Chondrocyte (in vitro differentiated cells): Measurements from ENCODE around the gene UTP3. TPM values are rescaled to one million over a fixed set of nuclear protein-coding genes. Genes with fewer than 3 reads are reported as not detected.
"Not testable (repeated sequence)": the region's sequence is repeated elsewhere in the genome, so short reads cannot be mapped to it uniquely, and the experiment has no call there.

Experiments used
- DNase-seq: peaks from one replicate; pipeline ENCODE4 v3.0.0; 2021; ENCODE audit warnings: mixed read lengths, low spot score
- H3K27ac Mint-ChIP-seq: one replicate; pipeline ENCODE4 v1.8.0; 2021; ENCODE audit warnings: mild to moderate bottlenecking, moderate library complexity, mixed read lengths; ENCODE audit not compliant: unreplicated experiment
- H3K27me3 Mint-ChIP-seq: 2 replicates; pipeline ENCODE4 v1.8.0; 2021; ENCODE audit warnings: low read depth, mixed read lengths
- H3K36me3 Mint-ChIP-seq: 2 replicates; pipeline ENCODE4 v1.8.0; 2021; ENCODE audit warnings: low read depth, mixed read lengths
- H3K4me1 Mint-ChIP-seq: 2 replicates; pipeline ENCODE4 v1.8.0; 2021; ENCODE audit warnings: low read depth, mild to moderate bottlenecking, mixed read lengths
- H3K4me3 Mint-ChIP-seq: one replicate; pipeline ENCODE4 v1.8.0; 2021; ENCODE audit warnings: mild to moderate bottlenecking, moderate library complexity, mixed read lengths; ENCODE audit not compliant: unreplicated experiment
- H3K9me3 Mint-ChIP-seq: 2 replicates; pipeline ENCODE4 v1.8.0; 2021; ENCODE audit warnings: low read depth, mixed read lengths
- total RNA-seq: library from RNA; stranded (reverse); gene quantifications from 3 replicates; pipeline ENCODE4 v1.2.1, GENCODE V29; 2021
- TF ChIP-seq, protein P1 (sequence below): fragments of 200-600 bp; sonication (generic); IDR thresholded peaks from 2 replicates; pipeline ENCODE4 v1.5.0; 2021; ENCODE audit warnings: antibody characterized with exemption, mild to moderate bottlenecking, moderate library complexity

The UTP3 gene
- total RNA-seq, 1 donor from 2014 or later: 25.7 TPM

DNA sequence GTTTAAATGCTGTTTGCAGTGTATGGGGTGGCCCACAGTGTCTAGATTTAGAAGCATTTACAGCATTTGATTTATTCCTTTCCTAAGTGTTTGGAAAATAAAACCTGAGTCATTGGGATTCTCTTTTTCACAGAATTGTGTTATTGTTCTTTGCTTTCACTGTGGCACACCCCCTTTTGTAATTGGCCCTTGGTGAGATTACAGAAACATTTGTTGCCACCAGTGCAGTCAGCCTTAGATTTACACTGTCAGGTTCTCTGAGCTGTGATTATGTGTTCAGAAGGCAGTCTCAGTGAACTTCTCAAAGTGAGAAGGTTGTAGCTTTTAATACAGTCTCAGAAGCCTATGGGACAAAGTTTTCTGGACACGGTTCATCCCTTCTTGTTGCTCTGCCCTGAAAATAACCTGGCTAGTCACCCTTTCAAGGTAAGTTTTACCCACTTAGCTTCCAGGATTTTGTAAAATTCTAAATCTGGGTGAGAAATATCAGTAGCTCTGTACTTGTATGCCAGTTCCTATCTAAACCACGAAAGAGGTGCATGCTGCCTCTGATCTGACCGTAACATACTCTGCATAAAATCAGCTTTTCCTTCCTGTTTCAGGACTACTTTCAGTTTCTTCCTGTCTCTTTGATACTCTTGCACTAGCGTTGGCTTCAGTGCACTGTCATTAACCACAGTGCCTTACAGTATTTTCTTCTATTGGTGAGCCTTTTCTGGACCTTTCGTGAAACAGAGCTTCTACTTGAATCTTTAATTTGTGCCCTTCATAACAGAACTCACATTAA lies 46.0 kb downstream of the UTP3 start:
- H3K36me3 Mint-ChIP-seq: no peaks in the 10 kb centered on the region
- TF ChIP-seq, protein P1, sequence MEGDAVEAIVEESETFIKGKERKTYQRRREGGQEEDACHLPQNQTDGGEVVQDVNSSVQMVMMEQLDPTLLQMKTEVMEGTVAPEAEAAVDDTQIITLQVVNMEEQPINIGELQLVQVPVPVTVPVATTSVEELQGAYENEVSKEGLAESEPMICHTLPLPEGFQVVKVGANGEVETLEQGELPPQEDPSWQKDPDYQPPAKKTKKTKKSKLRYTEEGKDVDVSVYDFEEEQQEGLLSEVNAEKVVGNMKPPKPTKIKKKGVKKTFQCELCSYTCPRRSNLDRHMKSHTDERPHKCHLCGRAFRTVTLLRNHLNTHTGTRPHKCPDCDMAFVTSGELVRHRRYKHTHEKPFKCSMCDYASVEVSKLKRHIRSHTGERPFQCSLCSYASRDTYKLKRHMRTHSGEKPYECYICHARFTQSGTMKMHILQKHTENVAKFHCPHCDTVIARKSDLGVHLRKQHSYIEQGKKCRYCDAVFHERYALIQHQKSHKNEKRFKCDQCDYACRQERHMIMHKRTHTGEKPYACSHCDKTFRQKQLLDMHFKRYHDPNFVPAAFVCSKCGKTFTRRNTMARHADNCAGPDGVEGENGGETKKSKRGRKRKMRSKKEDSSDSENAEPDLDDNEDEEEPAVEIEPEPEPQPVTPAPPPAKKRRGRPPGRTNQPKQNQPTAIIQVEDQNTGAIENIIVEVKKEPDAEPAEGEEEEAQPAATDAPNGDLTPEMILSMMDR: no peak
- H3K9me3 Mint-ChIP-seq: no peaks in the 10 kb centered on the region
- peak overlapping the region; percentile 58 for H3K4me3 Mint-ChIP-seq
- H3K27ac Mint-ChIP-seq: peak overlapping the region; percentile 86
- no peaks in the 10 kb centered on the region for H3K27me3 Mint-ChIP-seq
- peaks cover 22% of the 10 kb centered on the region for H3K4me1 Mint-ChIP-seq
- no peak for DNase-seq

DNA sequence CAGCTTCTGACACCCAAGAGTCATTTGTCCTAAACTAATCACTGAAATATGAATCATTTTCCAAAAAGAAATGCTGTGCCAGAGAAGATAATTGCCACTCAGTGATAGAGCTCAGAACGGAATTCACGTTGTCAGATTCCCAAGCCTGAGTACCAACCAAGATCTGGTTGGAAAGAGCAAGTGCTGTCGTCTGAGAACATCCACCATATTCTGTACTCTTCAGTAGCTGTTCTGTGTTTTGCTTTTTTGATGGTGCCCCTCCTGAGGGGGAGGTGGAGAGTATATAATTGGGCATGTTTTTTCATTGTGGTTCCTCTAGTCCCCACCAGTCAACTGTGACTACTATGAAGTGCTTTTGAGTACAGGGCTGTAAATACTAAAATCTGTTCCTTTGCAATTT lies 46.6 kb downstream of the UTP3 start:
- Mint-ChIP-seq H3K27ac (peak overlapping the region; percentile 86), H3K9me3 (no peaks in the 10 kb centered on the region), H3K36me3 (no peaks in the 10 kb centered on the region), H3K27me3 (no peaks in the 10 kb centered on the region), H3K4me3 (peak overlapping the region; percentile 58), H3K4me1 (peaks cover 23% of the 10 kb centered on the region)
- no peak for DNase-seq
- TF ChIP-seq, protein P1: no peak

DNA sequence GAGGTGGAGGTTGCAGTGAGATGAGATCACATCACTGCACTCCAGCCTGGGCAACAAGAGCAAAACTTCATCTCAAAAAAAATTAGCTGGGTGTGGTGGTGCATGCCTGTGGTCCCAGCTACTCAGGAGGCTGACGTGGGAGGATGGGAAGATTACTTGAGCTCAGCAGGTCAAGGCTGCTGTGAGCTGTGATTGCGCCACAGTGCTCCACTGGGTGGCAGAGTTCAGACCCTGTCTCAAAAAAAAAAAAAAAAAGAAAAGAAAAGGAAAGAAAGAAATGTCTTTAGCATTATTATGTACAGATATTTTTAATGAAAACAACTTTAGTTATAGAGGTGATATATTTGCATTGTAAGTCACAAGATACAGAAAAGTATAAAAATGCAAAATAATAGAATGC lies 47.6 kb downstream of the UTP3 start:
- peaks cover 26% of the 10 kb centered on the region for H3K4me1 Mint-ChIP-seq
- peak overlapping the region; percentile 51 for H3K27ac Mint-ChIP-seq
- H3K9me3 Mint-ChIP-seq, H3K27me3 Mint-ChIP-seq, H3K36me3 Mint-ChIP-seq, DNase-seq, H3K4me3 Mint-ChIP-seq: not testable (repeated sequence)
- TF ChIP-seq, protein P1: peak; percentile 55

DNA sequence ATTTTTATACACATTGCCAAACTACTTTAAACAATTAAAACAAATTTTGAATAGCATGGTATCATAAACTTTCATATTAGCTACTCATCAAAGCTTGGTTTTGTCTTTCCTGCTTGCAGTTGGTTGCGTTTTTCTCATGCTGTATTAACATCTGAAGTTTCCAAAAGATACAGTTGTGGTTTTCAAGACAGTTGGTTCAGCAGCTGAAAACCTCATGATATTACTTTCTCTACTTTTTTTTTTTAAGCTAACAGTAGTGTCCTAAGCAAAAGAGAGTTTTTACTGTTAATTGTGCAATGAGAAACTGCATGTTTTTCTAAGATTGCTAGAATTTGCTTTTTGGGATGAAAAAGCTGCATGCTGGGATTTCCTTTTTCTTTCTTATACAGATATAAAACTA lies 48.7 kb downstream of the UTP3 start:
- TF ChIP-seq, protein P1: no peak
- no peaks in the 10 kb centered on the region for H3K36me3 Mint-ChIP-seq
- H3K4me1 Mint-ChIP-seq: peaks cover 37% of the 10 kb centered on the region
- H3K27me3 Mint-ChIP-seq: no peaks in the 10 kb centered on the region
- no peak for DNase-seq
- H3K27ac Mint-ChIP-seq: no peak overlapping the region
- H3K9me3 Mint-ChIP-seq: no peaks in the 10 kb centered on the region
- no peak overlapping the region for H3K4me3 Mint-ChIP-seq

- peaks cover 41% of the 10 kb centered on the region for H3K4me1 Mint-ChIP-seq
- TF ChIP-seq, protein P1: no peak
- no peaks in the 10 kb centered on the region for H3K9me3 Mint-ChIP-seq
- H3K27me3 Mint-ChIP-seq: no peaks in the 10 kb centered on the region
- H3K27ac Mint-ChIP-seq: no peak overlapping the region
- H3K4me3 Mint-ChIP-seq: no peak overlapping the region
- DNase-seq: no peak
- no peaks in the 10 kb centered on the region for H3K36me3 Mint-ChIP-seq
These were observed 49.1 kb downstream of the UTP3 start for GRCh38 chr4:70737409-70737808.
